DND-41 (cell line): Measurements from ENCODE around the gene TMEM203.

Source experiments
- ATAC-seq: fragments of 200-7000 bp; cut with Tn5 transposase; 3 replicates; pipeline ENCODE4 v1.9.1; 2021; ENCODE audit warnings: low read depth; ENCODE audit not compliant: insufficient read depth
- DNase-seq: peaks from one replicate; pipeline ENCODE4 v3.0.0-alpha.2; 2020
- H2AFZ ChIP-seq: 2 replicates; pipeline ENCODE4 v1.6.0; 2012; ENCODE audit warnings: low read depth, low read length
- H3K27ac ChIP-seq: 2 replicates; pipeline ENCODE4 v1.5.1; 2012; ENCODE audit warnings: low read length, inconsistent platforms
- H3K27me3 ChIP-seq: fragments of 200-600 bp; sonication (generic); 2 replicates; pipeline ENCODE4 v1.6.0; 2012; ENCODE audit warnings: low read length, mild to moderate bottlenecking, inconsistent platforms; ENCODE audit not compliant: insufficient read depth, poor library complexity
- H3K36me3 ChIP-seq: 2 replicates; pipeline ENCODE4 v1.5.1; 2012; ENCODE audit warnings: low read length, inconsistent platforms; ENCODE audit not compliant: insufficient read depth
- H3K4me1 ChIP-seq: 2 replicates; pipeline ENCODE4 v1.5.1; 2012; ENCODE audit warnings: mild to moderate bottlenecking, low read length; ENCODE audit not compliant: insufficient read depth
- H3K4me2 ChIP-seq: 2 replicates; pipeline ENCODE4 v1.6.0; 2012; ENCODE audit warnings: mild to moderate bottlenecking, moderate library complexity, low read length, inconsistent platforms; ENCODE audit not compliant: insufficient read depth
- H3K4me3 ChIP-seq, 2 experiments: fragments of 200-600 bp in 1 of 2; shearing (Covaris generic) in 1 of 2; 2 replicates each; pipeline ENCODE4 v1.5.1; 2012 to 2016; ENCODE audit warnings: inconsistent platforms in 2 of 2, low read length in 2 of 2, mild to moderate bottlenecking in 2 of 2, low read depth in 1 of 2, moderate library complexity in 1 of 2
- H3K79me2 ChIP-seq: 2 replicates; pipeline ENCODE4 v1.6.0; 2012; ENCODE audit warnings: low read length, inconsistent platforms; ENCODE audit not compliant: insufficient read depth
- H3K9ac ChIP-seq: 2 replicates; pipeline ENCODE4 v1.6.0; 2012; ENCODE audit warnings: low read depth, mild to moderate bottlenecking, inconsistent platforms, low read length, moderate library complexity
- H3K9me3 ChIP-seq: 2 replicates; pipeline ENCODE4 v1.5.1; 2012; ENCODE audit warnings: low read length, moderate library complexity, mild to moderate bottlenecking, inconsistent platforms; ENCODE audit not compliant: insufficient read depth, severe bottlenecking
- H4K20me1 ChIP-seq: 2 replicates; pipeline ENCODE4 v1.6.0; 2012; ENCODE audit warnings: low read length; ENCODE audit not compliant: insufficient read depth
- EZH2 ChIP-seq: IDR thresholded peaks from 3 replicates; pipeline ENCODE4 v1.6.1; 2012; ENCODE audit warnings: borderline replicate concordance, low read depth, mild to moderate bottlenecking, moderate library complexity, low read length, inconsistent platforms; ENCODE audit not compliant: severe bottlenecking
- TF ChIP-seq, protein P1 (sequence below): IDR thresholded peaks from 2 replicates; pipeline ENCODE4 v1.5.1; 2012; ENCODE audit warnings: borderline replicate concordance, low read length, moderate library complexity, mild to moderate bottlenecking; ENCODE audit not compliant: poor library complexity, severe bottlenecking; ENCODE audit errors: extremely low read depth

TMEM203 gene

DNA sequence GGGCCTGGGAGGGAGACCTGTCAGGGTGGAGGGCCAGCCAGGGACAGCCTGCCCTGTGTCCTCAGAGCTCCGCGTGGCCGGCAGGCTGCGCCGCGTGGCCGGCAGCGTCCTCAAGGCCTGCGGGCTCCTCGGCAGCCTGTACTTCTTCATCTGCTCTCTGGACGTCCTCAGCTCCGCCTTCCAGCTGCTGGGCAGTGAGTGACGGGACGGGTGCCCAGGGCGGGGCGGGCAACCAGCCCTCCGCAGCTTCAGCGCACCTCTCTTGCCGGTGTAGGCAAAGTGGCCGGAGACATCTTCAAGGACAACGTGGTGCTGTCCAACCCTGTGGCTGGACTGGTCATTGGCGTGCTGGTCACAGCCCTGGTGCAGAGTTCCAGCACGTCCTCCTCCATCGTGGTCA is 27.1 kb upstream of the TMEM203 start:
- peaks cover 16% of the 10 kb centered on the region for H3K4me1 ChIP-seq
- H3K9ac ChIP-seq, result no peak overlapping the region
- ATAC-seq, result no peak
- no peak overlapping the region for H3K4me2 ChIP-seq
- no peak overlapping the region for H3K4me3 ChIP-seq
- H3K79me2 ChIP-seq, result no peaks in the 10 kb centered on the region
- peaks cover 3% of the 10 kb centered on the region; the same call in 1 of the 2 replicates for H4K20me1 ChIP-seq
- no peak for TF ChIP-seq EZH2
- TF ChIP-seq, protein P1, sequence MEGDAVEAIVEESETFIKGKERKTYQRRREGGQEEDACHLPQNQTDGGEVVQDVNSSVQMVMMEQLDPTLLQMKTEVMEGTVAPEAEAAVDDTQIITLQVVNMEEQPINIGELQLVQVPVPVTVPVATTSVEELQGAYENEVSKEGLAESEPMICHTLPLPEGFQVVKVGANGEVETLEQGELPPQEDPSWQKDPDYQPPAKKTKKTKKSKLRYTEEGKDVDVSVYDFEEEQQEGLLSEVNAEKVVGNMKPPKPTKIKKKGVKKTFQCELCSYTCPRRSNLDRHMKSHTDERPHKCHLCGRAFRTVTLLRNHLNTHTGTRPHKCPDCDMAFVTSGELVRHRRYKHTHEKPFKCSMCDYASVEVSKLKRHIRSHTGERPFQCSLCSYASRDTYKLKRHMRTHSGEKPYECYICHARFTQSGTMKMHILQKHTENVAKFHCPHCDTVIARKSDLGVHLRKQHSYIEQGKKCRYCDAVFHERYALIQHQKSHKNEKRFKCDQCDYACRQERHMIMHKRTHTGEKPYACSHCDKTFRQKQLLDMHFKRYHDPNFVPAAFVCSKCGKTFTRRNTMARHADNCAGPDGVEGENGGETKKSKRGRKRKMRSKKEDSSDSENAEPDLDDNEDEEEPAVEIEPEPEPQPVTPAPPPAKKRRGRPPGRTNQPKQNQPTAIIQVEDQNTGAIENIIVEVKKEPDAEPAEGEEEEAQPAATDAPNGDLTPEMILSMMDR, result no peak
- no peak for DNase-seq
- H3K36me3 ChIP-seq, result no peaks in the 10 kb centered on the region
- no peak overlapping the region for H2AFZ ChIP-seq
- H3K27ac ChIP-seq, result no peak overlapping the region
- H3K27me3 ChIP-seq, result no peaks in the 10 kb centered on the region
- H3K9me3 ChIP-seq, result no peaks in the 10 kb centered on the region

DNA sequence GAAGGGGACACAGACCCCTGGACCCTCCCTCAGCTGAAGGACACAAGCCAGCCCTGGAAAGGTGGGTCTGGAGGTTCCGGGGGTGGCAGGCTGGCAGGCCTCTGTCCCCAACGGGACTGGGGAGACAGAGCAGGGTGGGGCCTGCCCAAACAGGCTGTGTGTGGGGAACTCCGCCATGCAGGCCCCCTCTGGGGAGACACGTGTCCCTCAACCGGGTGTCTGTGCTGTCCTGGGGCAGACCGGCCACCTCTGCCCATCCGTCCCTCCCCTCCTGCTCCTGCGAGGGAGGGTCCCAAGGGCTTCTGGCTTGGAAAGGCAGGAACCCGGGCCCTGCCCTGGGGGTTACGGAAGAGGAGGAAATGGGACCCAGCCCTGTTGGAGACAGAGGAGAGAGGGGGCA is 26.7 kb upstream of the TMEM203 start:
- H3K27me3 ChIP-seq, result no peaks in the 10 kb centered on the region
- DNase-seq (no peak), ATAC-seq (no peak)
- no peak overlapping the region for H3K4me2 ChIP-seq
- no peaks in the 10 kb centered on the region for H3K9me3 ChIP-seq
- no peak overlapping the region for H3K27ac ChIP-seq
- no peak for TF ChIP-seq EZH2
- TF ChIP-seq, protein P1, result no peak
- no peak overlapping the region for H3K9ac ChIP-seq
- H3K4me3 ChIP-seq, result no peak overlapping the region
- peaks cover 3% of the 10 kb centered on the region; the same call in 1 of the 2 replicates for H4K20me1 ChIP-seq
- peaks cover 15% of the 10 kb centered on the region for H3K4me1 ChIP-seq
- no peak overlapping the region for H2AFZ ChIP-seq
- H3K79me2 ChIP-seq, result no peaks in the 10 kb centered on the region
- no peaks in the 10 kb centered on the region for H3K36me3 ChIP-seq

DNA sequence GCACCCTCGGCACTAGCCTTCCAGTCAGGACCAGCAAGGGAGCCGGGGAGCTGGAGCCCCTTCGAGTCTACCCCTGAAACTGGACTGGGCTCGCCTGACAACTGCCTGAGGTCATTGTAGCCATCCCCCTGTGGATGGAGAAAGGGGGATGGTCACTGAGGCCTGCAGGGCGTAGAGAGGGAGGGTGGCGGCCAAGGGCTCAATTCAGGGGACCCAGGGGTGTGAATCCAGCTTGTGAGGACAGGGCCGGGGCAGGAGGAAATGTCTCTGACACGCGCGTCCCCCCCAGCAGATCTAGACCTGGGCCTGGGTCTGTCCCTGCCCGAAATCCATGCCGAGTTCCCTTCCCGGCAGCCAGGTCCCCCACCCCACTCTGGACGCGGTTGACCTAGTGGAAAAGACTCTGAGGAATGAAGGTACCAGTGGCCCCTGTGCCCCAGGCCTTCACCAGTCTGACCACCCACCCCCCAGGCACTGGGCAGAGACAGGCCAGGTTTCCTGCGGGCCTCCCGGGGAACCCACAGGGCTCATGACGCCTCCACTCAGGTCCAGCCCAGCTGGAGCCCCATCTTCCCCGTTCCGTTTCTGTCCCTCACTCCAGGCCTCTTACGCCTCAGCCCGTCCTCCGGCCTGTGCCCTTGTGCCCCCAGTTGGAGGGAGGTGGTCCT is 26.1 kb upstream of the TMEM203 start:
- no peak for TF ChIP-seq EZH2
- TF ChIP-seq, protein P1, result no peak
- Histone ChIP-seq H2AFZ (no peak overlapping the region), H3K9ac (no peak overlapping the region), H3K27me3 (no peaks in the 10 kb centered on the region), H3K27ac (no peak overlapping the region), H4K20me1 (no peaks in the 10 kb centered on the region), H3K4me1 (peaks cover 9% of the 10 kb centered on the region), H3K79me2 (no peaks in the 10 kb centered on the region), H3K4me2 (no peak overlapping the region), H3K4me3 (no peak overlapping the region), H3K36me3 (no peaks in the 10 kb centered on the region), H3K9me3 (no peaks in the 10 kb centered on the region)
- ATAC-seq (no peak), DNase-seq (no peak)
